HepG2 (cell line): ENCODE measurements around the gene SLC44A5. TPM values are rescaled to one million over a fixed set of nuclear protein-coding genes. Genes with fewer than 3 reads are reported as not detected.

Experiments
- ATAC-seq: fragments of 200-7000 bp; cut with Tn5 transposase; 3 replicates; pipeline ENCODE4 v1.9.1; 2020; ENCODE audit warnings: mild to moderate bottlenecking, moderate library complexity
- BruUV-seq: library from RNA; stranded (reverse); fragments of 400-500 nt; replicated peaks from 2 replicates; lab custom pipeline; 2021; lab: Mats Ljungman, UMichigan
- CTCF ChIA-PET: fragments of 300-600 bp; formaldehyde crosslinking; extraction: SDS; loops from one replicate; lab custom pipeline; 2021; ENCODE audit warnings: low total read pairs, inconsistent platforms, low intra/inter-chr PET ratio; lab: Yijun Ruan, JAX
- POLR2A ChIA-PET: fragments of 350-600 bp; sonication (Branson Sonifier 250); formaldehyde crosslinking; loops from one replicate; lab custom pipeline; 2020; ENCODE audit warnings: antibody characterized with exemption, inconsistent platforms; lab: Yijun Ruan, JAX
- DNase-seq: peaks from one replicate; pipeline ENCODE4 v3.0.0-alpha.2; 2015; ENCODE audit warnings: low spot score
- FAIRE-seq: peaks from 3 replicates; lab custom pipeline; 2011; peaks lifted over from hg19 to GRCh38; lab: Jason Lieb, UNC
- H2AFZ ChIP-seq: one replicate; pipeline ENCODE4 v1.6.1; 2011; ENCODE audit warnings: low read length, inconsistent platforms
- H3K27ac ChIP-seq: fragments of 300-600 bp; 3 replicates; pipeline ENCODE4 v1.8.0; 2011; ENCODE audit warnings: mixed run types, mild to moderate bottlenecking, mixed read lengths, low read length, inconsistent platforms; ENCODE audit not compliant: insufficient read depth; ENCODE audit errors: extremely low read length
- H3K27me3 ChIP-seq, 2 experiments: fragments of 200-600 bp in 1 of 2; 2 replicates in 1 of 2; 3 replicates in 1 of 2; pipeline versions ENCODE4 v1.6.0 to v1.8.0; 2011; ENCODE audit warnings: low read length in 2 of 2, mild to moderate bottlenecking in 2 of 2, moderate library complexity in 2 of 2, inconsistent platforms in 1 of 2; ENCODE audit not compliant: insufficient read depth in 2 of 2, control insufficient read depth in 1 of 2
- H3K36me3 ChIP-seq, 2 experiments: fragments of 200-600 bp in 1 of 2; replicated peaks in 1 of 2; 2 replicates in 1 of 2; 3 replicates in 1 of 2; pipeline versions ENCODE4 v1.5.1 to v1.8.0; 2011; ENCODE audit warnings: low read length in 2 of 2, inconsistent platforms in 1 of 2; ENCODE audit not compliant: insufficient read depth in 2 of 2, control insufficient read depth in 1 of 2
- H3K4me1 ChIP-seq: 2 replicates; pipeline ENCODE4 v1.5.1; 2012; ENCODE audit warnings: low read length, inconsistent platforms; ENCODE audit not compliant: insufficient read depth
- H3K4me2 ChIP-seq: 2 replicates; pipeline ENCODE4 v1.6.0; 2011; ENCODE audit warnings: low read depth, low read length, inconsistent platforms
- H3K4me3 ChIP-seq, 3 experiments: fragments of 200-600 bp in 1 of 3; sonication (generic), shearing (Covaris generic) in 1 of 3; replicated peaks in 1 of 3; 2 replicates each; pipeline ENCODE4 v1.5.1; 2011 to 2016; ENCODE audit warnings: low read length in 3 of 3, inconsistent platforms in 2 of 3, low read depth in 2 of 3, mild to moderate bottlenecking in 2 of 3, control low read depth in 1 of 3, mixed read lengths in 1 of 3; ENCODE audit not compliant: insufficient read depth in 1 of 3
- H3K79me2 ChIP-seq: one replicate; pipeline ENCODE4 v1.6.1; 2011; ENCODE audit warnings: low read length, inconsistent platforms; ENCODE audit not compliant: insufficient read depth
- H3K9ac ChIP-seq: 2 replicates; pipeline ENCODE4 v1.6.0; 2011; ENCODE audit warnings: mild to moderate bottlenecking, low read depth, low read length, inconsistent platforms; ENCODE audit not compliant: insufficient read depth
- H3K9me3 ChIP-seq: 2 replicates; pipeline ENCODE4 v1.5.1; 2012; ENCODE audit warnings: mild to moderate bottlenecking, low read length
- H4K20me1 ChIP-seq: 2 replicates; pipeline ENCODE4 v1.6.0; 2011; ENCODE audit warnings: inconsistent platforms, mild to moderate bottlenecking, low read length, moderate library complexity; ENCODE audit not compliant: insufficient read depth
- FOXA1 ChIP-seq, 2 experiments: fragments of 450-650 bp in 1 of 2; sonication (generic) in 1 of 2; formaldehyde crosslinking in 1 of 2; IDR thresholded peaks; 2 replicates each; pipeline versions ENCODE4 v1.4.0 to v1.6.1; 2016 to 2020; ENCODE audit warnings: missing genetic modification reagents in 1 of 2
- MAFF ChIP-seq: IDR thresholded peaks from 2 replicates; pipeline ENCODE4 v1.6.1; 2011; ENCODE audit warnings: low read depth, low read length, improper control_type of control experiment
- MAFK ChIP-seq, 2 experiments: IDR thresholded peaks in 1 of 2; conservative IDR thresholded peaks in 1 of 2; 2 replicates each; pipeline ENCODE4 v1.6.1; 2011; ENCODE audit warnings: improper control_type of control experiment in 2 of 2, low read length in 2 of 2
- NFE2L2 ChIP-seq: fragments of 150-350 bp; IDR thresholded peaks from 2 replicates; pipeline ENCODE4 v1.6.1; 2014; ENCODE audit warnings: low read length
- ZNF7 ChIP-seq: IDR thresholded peaks from 2 replicates; pipeline ENCODE4 v1.6.1; 2016; ENCODE audit warnings: missing biosample characterization, missing genetic modification reagents
- WGBS: methylation state at CpG from one replicate; pipeline ENCODE4 v1.1.6; 2017; ENCODE audit warnings: low lambda C conversion rate; 5-methylcytosine and 5-hydroxymethylcytosine counted together
- in situ Hi-C: cut with HindIII; loops from 2 replicates; pipeline ENCODE4 v1.10.0; 2017; ENCODE audit warnings: low pct_unique_long_range_greater_than_20kb; ENCODE audit not compliant: extremely low pct_ligation_motif_present
- intact Hi-C: fragments of 100-400 bp; cut with micrococcal nuclease; formaldehyde crosslinking; loops from one replicate; pipeline ENCODE4 v1.10.0; 2022; ENCODE audit not compliant: unreplicated experiment
- polyA plus RNA-seq, 8 experiments: library from polyadenylated mRNA; depleted of rRNA in 3 of 8; stranded (reverse) in 7 of 8; unstranded in 1 of 8; fragments of >200 nt; fragmentation: Illumina TruSeq in 4 of 8; extraction: Trizol in 4 of 8; gene quantifications; 2 replicates each; pipeline versions ENCODE4 v1.2.1 to v1.2.3, GENCODE V29; 2011 to 2016; ENCODE audit warnings: low read depth in 4 of 8, missing spikeins in 1 of 8, mixed read lengths in 1 of 8; ENCODE audit not compliant: insufficient read depth in 1 of 8
- total RNA-seq, 5 experiments: library from RNA; depleted of rRNA; stranded (reverse); fragments of >200 nt; fragmentation: Illumina TruSeq; extraction: Trizol; gene quantifications; 2 replicates each; pipeline ENCODE4 v1.2.3, GENCODE V29; 2016; ENCODE audit warnings: low read depth in 1 of 5

Gene SLC44A5
- total and polyA plus RNA-seq, 2 of the 13 experiments (the other 11 are each of a cell fraction or from before 2014, with no cell fraction given), result 8.0 to 16.0 TPM

DNA sequence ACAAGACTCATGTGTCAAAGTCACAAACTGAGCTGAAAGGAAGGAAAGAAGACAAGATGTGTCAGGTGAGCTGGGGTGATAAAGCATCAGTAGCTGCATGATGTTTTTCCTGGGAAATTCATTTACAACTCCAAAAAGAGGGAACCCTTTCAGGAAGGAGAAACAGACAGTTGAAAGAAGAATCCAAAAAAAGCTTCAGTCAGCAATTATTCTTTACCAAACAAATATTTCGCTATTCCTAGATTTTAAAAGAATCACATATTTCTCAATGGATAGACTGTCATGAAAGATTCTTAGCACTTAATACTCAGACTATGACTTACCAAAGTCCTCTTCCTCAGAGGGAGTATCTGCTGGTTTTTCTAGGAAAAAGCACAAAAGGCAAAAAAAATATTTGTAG, 214.7 kb downstream of the SLC44A5 start:
- Histone ChIP-seq H4K20me1 (no peaks in the 10 kb centered on the region), H3K9me3 (no peaks in the 10 kb centered on the region), H3K27me3 (no peaks in the 10 kb centered on the region), H3K36me3 (no peaks in the 10 kb centered on the region), H3K4me1 (no peaks in the 10 kb centered on the region), H3K4me3 (no peak overlapping the region), H2AFZ (no peak overlapping the region), H3K4me2 (no peak overlapping the region), H3K27ac (no peak overlapping the region), H3K79me2 (no peaks in the 10 kb centered on the region), H3K9ac (no peak overlapping the region)
- ChIA-PET POLR2A (no interaction called here), CTCF (no interaction called here)
- TF ChIP-seq MAFK (conservative IDR thresholded peaks at IDR 0.05 in 1 of 2, IDR thresholded peaks at IDR 0.05 in 1 of 2; ENCODE audit: low read length in 2 of 2) (peak; percentile 93 to 97), MAFF (peak; percentile 93), ZNF7 (CRISPR knock-in tag) (no peak)
- no peak for ATAC-seq
- in situ Hi-C loops, result no loop called here
- DNase-seq, result no peak
- intact Hi-C loops, result no loop called here
- 61% methylated on average over 1 of the region's 1 CpG for WGBS
- FAIRE-seq, result no peak
- no TSS peak for BruUV-seq

DNA sequence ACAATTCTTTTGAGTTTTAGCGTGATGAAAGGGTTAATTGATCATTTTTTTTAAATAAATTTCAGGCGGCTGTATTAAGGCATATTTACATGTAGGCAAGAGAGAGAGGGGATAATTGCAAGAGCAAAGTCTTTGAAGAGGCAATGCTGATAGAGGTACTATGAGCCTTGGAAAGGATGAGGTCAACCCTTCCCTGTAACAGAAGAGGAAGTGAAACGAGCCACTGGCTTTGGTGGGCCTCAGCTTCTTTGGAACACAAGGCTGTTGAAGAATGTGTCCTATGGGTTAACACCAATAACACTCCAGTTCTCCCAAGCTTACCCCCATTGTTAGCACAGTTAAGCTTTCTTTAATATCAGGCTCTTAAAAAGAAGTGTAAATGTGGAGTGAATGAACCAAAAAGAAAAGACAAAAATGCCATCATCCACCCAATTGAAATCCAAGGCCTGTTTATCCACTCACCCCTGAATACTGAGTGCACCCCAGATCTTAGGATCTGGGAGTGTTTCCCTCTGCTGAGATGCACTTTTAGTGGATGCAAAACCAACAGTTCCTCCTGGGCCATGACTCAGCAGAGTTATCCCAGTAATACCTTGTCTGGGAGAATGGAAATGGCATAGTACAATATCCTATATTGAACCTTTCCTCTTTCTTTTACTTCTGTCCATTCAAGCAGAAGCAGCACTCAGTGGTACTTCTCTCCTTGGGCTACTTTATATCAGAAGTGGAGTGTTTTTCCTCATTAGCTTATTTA, 216.4 kb downstream of the SLC44A5 start:
- ATAC-seq (no peak), DNase-seq (no peak), FAIRE-seq (no peak)
- in situ Hi-C loops, result no loop called here
- Histone ChIP-seq H3K79me2 (no peaks in the 10 kb centered on the region), H3K4me2 (no peak overlapping the region), H3K9ac (no peak overlapping the region), H3K36me3 (no peaks in the 10 kb centered on the region), H3K27ac (no peak overlapping the region), H4K20me1 (no peaks in the 10 kb centered on the region), H3K4me3 (no peak overlapping the region), H3K9me3 (no peaks in the 10 kb centered on the region), H2AFZ (no peak overlapping the region), H3K27me3 (no peaks in the 10 kb centered on the region), H3K4me1 (no peaks in the 10 kb centered on the region)
- TF ChIP-seq FOXA1 (IDR thresholded peaks at IDR 0.05), result no peak
- TF ChIP-seq FOXA1 (CRISPR knock-in tag; IDR thresholded peaks at IDR 0.05), result no peak
- TF ChIP-seq NFE2L2, result peak; percentile 60; the same call in 1 of the 2 replicates
- BruUV-seq, result no TSS peak
- intact Hi-C loops, result no loop called here
- 54% methylated on average over 3 of the region's 3 CpGs for WGBS
- ChIA-PET POLR2A (no interaction called here), CTCF (no interaction called here)
